ENCODE results near the gene ALOX5AP.

Gene ALOX5AP

DNA sequence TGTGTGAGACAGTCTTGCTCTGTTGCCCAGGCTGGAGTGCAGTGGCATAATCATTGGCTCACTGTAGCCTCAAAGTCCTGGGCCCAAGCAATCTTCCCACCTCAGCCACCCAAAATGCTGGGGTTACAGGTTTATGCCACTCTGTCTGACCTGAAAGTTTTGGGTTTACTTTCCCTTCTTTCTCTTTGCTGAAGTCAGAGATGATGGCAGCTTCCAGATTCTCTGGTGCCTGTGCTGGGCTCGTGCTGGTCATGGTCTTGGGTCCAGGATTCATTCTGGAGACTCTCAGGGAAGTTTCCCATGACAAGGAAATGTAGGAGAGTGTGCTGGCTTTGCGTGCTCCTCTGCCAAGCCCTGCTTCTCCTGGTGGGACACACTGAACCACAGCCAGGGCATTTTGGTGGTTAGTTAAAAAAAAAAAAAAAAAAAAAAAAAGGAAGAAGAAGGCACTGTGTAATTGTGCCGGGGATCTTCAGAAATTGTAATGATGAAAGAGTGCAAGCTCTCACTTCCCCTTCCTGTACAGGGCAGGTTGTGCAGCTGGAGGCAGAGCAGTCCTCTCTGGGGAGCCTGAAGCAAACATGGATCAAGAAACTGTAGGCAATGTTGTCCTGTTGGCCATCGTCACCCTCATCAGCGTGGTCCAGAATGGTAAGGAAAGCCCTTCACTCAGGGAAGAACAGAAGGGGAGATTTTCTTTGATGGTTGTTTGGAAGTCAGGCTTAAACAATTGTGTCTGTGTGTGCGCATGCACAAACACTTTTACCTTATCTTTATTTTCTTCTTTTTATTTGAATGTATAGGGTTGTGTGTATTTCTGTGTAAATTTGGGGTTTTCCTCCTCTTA is at the start of gene ALOX5AP:
ALOX5AP (plus strand) TSS at position 519 of the 847 bp plus-strand sequence; CDS start at position 582, 63 bp downstream.
- no peak for DNase-seq (ENCODE audit: low spot score)

DNA sequence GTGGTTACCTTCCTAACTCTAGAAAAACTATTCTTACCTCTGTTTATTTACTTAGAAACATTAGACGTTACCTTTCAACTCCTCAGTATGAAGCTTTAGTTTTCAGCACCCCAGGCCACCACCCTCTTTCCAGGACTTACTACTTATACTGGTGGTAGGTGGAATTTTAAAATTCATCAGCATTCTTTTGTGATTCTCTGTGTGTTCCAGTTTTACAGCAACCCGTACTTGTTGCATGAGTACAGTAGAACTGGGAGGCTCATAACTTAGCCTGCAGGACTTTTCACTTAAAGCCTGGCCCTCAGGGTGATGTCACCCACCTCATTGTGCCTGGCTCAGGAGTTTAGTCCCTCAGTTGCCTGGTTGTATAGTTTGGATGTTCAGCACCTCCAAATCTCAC is 49.4 kb upstream of the ALOX5AP start:
- DNase-seq (ENCODE audit: low spot score), result no peak

DNA sequence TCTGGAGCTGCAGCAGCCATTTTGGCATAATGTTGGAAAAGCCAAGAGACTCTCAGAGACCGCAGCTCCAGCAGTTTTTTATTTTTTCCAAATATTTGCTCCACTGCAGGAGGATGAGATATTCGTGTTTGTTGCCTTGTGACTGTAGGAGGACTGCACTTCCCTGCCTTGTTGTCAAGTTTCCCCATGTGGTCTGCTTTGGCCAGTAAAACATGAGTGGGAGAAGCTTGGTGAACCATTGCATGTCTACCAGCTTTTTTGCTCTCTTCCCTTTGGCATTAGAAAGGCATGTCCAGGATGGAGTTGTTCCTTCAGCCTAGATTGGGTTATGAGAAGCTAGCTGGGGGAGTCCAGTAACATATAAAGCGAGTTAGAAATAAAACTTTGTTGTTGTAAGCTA is 47.7 kb upstream of the ALOX5AP start:
- no peak for DNase-seq (ENCODE audit: low spot score)

DNA sequence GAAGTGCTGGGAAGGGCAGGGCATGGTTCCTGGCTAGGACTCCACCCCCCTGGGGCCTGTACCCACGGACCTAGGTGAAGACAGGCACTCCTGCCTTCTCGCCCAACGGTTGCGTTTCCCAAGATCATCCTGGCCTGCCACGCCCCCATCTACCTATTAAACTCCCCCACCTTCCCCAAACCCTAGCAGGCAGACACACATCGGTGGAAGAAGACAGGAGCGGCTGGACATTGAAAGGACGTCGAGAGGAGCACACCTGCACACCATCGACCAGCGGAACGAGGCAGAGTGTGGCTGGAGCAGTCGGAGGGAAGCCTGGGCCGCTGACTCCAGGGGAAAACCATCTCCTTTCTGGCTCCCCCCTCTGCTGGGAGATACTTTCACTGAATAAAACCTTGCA is 45.6 kb upstream of the ALOX5AP start:
- DNase-seq (ENCODE audit: low spot score), result no peak

DNA sequence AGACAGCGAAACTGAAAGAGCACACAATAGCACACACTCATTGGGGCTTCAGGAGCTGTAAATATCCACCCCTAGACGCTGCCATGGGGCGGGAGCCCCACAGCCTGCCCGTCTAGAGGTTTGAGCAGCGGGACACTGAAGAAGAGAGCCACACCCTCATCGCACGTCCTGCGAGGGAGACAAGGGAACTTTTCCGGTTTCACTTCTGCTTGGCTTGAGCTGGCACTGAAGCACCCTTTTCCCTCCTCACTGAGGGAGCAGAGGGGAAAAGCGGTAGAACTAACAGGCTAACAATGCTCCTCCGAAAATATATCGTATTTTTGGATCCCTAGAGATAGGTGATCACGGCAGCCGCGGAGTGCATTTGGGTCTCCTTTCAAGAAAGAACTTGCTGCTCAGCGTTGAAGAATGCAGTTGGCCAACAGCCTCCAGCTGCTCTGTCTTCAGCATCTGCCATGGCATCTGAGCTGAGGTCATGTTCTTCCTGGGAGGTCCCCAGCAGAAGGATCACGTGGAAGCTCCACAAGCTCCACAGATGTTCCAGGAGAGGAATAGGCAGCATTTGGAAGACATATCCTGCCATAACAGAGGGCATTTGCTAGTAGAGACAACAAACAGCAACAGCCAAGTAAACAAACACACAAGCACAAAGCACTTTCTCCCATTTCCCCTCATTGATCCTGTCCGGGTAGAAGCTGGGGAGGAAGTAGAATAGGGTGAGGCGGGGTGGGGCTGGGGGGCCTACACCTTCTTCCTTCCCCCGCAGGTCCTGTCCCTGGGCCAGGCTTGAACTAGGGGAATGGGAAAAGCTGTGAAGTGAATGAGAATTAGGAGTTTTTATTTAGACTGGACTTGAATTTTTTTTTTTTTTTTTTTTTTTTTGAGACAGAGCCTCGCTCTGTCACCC is 44.8 kb upstream of the ALOX5AP start:
- no peak for DNase-seq (ENCODE audit: low spot score)

DNA sequence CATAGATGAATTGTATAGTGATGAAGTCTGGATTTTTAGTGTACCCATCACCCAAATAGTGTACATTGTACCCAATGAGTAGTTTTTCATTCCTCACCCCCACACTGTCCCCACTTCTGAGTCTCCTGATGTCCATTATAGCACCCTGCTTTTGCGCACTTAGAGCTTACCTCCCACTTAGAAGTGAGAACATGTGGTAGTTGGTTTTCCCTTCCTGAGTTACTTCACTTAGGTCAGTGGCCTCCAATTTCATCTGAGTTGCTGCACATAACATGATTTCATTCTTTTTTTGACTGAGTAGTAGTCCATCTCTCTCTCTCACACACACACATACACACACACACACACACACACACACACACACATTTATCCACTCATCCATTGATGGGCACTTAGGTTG is 43.2 kb upstream of the ALOX5AP start:
- DNase-seq (ENCODE audit: low spot score), result no peak

DNA sequence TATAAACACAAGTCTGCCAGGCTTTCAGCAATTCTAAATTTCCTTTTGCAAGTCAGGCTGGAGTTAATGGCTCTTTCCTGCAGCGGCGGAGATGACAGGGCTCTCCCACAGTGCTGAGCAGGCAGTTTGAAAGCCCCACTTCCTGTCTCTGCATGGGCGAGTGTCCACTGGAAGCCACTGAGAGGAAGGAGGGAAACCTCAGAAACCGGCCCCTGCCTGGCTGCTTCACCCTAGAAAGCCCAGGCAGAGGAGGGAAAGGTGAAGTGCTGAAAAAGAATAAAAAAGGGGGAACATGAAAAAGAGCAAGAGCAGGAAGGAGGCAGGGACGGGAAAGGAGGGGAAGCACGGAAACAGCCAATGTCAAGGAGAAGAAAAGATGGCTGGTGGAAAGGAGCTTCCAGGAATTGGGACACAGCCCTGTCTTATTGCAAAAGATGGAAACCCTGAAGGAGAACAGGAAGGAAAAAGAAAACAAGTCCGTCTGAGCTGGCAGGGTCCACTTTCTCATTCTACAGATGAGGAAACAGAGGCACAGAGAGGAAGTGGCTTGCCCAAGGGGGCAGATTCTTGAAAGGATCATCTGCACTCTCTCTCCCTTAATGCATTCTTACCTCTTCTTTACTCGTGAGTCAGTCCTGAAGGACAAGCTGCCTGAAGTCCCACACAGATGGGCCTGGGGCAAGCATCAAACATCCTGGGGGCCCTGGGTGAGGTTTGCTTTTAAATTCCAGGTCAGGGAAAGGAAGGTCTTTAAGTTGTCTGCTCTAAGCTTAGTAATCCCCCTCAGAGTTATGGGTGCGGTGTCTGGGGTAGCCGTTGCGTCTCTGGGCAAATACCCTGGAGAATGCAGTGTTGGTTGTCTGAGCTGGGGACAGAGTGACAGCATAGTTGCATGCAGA is 38.8 kb upstream of the ALOX5AP start:
- no peak for DNase-seq (ENCODE audit: low spot score)

DNA sequence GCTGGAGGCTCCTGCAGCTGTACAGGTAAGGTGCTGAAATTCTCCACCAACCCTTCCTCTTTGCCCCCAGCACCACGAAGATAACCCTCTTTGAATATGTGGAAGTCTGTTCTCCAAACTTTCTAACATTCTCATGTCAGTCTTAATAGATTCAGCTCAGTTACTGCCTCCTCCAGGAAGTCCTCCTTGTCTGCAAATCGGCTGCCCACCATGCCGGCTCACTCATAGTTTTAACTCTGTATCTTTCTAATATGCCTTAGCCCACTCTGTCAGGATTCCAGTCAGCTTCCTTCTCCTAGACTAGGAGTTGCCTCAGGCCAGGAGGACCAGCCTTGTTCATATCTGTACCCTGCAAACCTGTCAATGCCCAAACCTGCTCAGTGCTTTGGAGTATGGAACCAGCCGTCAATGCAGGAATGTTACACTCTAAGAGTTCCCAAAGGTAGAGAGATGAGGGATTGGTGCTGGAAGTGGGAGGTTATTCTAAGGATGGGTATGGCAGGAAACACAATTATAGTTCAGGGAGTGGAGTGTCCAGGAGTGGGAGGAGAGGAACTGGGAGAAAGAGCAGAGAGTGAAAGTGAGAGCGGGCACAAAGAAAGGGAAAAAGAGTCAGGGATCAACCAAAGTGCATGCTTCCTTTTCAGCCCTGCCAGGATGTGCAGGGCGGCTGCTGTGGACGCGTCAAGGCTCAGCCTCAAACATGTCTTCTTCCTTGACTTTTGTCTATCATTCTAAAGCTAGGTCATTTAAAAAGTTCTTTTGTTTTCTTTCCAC is 38.0 kb upstream of the ALOX5AP start:
- DNase-seq (ENCODE audit: low spot score), result no peak

DNA sequence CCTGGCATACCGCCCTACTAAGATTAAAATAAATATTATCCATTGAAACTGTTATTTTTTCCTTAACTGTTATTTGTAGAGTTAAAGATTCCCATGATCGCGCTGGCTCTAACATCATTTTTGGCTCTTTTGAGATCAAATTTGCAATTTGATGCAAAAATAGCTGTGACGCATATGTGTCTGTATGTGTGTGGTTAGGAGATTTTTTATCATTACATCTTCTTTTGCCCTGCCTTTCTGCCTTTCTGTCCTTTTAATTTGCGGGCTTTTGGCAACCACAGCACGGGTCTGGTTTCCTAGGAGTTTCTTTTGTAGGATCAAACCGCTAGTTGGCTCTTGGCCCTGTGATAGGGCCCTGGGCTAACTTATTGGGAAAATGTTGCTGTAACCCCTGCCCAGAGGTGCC is 37.3 kb upstream of the ALOX5AP start:
- DNase-seq (ENCODE audit: low spot score), result no peak

DNA sequence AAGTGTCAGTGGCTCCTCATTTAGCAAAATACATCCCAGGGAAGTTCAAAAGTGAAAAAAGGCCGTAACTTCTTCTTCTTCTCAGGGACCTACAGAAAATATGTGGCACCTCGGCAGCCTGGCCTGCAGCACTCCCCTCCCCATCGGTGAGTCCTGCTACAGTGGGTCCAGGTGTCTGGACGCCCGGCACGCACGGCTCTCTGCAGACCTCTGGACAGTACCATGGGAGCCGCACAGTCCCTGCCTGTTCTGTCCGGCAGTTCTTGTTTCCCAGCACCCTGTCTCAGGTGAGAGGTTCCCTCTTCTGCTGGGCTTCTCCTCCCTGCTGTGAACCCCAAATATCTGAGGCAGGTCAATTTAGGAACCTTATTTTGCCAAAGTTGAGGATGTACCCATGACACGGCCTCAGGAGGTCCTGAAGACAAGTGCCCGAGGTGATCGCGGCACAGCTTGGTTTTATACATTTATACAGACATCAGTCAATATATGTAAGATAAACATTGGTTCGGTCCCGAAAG is 36.8 kb upstream of the ALOX5AP start:
- no peak for DNase-seq (ENCODE audit: low spot score)

DNA sequence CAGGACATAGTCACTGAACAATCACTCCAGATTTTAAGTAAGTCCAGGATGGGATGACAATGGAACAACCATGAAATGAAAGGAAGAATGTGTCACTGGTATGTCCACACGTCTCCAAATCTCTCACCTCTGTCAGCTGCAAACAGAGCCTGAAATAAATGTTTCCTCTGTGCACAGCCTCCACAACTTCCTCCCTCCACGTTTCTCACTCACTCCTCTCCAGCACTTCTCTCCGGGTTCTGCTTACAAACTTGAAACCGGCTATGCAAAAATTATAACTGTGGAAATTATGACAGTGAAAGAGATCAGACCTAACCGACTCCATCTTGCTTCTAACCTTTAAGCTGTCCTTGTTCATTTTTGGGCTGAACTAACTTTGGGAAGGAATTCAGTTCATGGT is 35.0 kb upstream of the ALOX5AP start:
- no peak for DNase-seq (ENCODE audit: low spot score)

DNA sequence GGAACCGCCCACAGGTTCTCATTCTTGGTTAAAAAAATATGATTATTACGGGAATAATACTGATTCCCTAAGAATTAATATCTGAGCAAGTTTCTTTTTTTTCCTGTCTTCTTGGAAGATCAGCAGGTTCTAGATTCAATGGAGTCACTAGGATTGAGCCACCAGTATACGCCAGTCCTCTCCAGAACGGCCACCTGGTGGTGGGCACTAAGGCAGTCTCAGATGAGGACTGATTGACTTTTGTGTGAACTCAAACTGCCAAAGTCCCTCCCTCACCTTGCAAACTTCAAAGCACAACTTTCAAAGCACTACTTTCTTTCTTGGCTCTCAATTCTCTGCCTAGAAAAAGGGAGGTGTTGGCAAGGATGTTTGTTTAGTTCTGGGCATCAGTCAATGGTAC is 33.3 kb upstream of the ALOX5AP start:
- DNase-seq (ENCODE audit: low spot score), result no peak

DNA sequence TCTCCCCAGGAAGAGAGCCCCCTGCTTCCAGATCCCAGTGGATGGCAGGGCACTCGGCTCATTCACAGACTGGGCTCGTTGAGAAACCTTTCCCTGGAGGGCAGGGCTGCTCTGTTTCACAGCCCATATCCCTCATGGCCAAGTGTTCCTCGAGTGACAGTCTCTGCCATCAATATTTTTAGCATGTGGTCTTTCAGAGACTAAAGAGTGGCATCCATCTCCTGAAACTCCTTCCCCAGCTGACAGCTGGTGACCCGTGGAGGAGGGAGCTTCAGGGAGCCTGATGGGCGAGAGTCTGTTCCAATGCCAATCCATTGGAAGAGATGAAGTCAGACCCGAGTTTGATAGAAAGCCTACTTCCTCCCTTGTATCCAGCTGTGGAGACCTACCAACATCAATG is 30.7 kb upstream of the ALOX5AP start:
- DNase-seq (ENCODE audit: low spot score), result no peak

DNA sequence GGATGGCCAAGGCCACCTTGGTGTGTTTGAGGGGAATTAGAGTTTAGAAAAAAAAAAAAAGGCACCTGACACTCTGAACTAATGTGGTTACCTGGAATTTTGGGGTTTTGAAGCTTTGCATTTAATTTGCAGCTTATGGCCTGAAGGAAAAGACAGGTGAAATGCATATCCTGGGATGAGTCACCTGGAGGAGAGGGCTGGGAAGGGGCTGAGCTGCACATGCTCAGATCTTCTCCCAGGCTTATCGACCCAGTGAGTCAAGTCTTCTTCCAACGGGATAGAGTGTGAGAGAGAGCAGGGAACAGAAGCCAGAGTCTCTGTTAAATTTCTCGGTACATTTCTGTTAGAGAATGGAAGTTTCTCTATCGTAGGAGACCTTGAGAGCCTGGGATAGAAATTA is 29.7 kb upstream of the ALOX5AP start:
- no peak for DNase-seq (ENCODE audit: low spot score)

DNA sequence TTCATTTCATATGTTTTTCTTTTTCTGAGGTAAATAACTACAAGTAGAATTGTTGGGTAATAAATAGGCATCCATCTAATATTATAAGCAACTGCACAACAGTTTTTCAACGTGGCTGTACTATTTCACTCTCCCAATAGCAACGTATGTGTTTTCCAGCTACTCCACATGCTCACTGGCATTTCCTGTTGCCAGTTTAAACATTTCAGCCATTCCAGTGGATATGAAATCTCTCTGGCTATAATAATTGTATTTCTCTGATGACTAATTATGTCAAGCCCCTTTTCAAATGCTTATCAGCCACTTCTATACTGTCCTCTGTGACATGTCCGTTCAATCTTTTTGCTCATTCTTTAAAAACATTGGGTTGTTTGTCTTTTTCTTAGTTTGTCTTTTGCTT is 26.8 kb upstream of the ALOX5AP start:
- no peak for DNase-seq (ENCODE audit: low spot score)

DNA sequence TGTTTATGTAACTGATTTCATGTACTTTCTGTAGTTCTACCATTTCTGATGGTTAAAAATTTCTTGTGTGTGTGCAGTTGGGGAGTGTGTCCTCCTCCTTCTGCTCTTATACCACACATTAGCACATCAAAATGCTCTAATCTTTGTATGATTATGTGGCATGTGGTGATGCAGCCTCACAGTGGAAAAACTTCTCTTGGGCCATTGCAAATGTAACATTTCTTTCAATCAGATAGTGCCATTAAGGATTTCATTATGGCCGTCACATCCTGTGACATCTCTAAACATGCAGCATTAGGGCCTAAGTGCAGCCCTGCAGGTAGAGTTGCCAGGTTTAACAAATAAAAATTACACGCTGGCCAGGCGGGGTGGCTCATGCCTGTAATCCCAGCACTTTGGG is 24.9 kb upstream of the ALOX5AP start:
- no peak for DNase-seq (ENCODE audit: low spot score)

DNA sequence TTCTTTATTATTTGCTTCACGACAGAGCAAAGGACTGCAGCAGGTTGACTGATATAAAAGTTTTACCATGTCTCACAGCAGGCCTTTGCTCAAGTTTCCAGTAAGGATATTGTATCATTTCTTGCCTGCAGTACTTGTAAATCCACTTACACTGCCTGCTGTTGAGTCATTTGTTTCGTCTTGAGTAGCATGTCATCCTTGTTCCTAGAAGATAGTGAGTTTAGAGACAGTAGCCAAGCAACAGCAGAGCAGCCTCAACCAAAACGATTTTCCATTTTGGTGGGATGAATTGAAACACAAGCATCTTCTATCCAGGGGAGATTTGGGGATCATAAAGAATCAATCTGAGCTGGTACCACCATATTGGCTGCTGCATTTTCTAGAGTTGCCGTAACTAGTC is 24.0 kb upstream of the ALOX5AP start:
- DNase-seq (ENCODE audit: low spot score), result no peak

DNA sequence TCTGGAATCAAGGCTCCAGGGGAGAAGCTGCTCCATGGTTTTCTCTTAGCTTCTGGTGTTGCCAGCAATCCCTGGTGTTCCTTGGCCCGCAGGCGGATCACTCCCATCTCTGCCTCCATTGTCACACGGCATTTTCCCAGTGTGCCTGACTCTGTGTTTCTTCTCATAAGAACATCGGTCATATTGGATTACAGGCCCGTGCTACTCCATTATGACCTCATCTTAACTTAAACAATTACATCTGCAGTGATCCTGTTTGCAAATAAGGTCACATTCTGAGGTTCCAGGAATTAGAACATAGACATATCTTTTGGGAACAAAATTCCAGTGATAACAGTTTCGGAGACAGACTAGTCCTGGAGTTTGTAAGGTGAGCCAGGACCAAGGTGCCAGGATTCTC is 23.5 kb upstream of the ALOX5AP start:
- DNase-seq (ENCODE audit: low spot score), result no peak

DNA sequence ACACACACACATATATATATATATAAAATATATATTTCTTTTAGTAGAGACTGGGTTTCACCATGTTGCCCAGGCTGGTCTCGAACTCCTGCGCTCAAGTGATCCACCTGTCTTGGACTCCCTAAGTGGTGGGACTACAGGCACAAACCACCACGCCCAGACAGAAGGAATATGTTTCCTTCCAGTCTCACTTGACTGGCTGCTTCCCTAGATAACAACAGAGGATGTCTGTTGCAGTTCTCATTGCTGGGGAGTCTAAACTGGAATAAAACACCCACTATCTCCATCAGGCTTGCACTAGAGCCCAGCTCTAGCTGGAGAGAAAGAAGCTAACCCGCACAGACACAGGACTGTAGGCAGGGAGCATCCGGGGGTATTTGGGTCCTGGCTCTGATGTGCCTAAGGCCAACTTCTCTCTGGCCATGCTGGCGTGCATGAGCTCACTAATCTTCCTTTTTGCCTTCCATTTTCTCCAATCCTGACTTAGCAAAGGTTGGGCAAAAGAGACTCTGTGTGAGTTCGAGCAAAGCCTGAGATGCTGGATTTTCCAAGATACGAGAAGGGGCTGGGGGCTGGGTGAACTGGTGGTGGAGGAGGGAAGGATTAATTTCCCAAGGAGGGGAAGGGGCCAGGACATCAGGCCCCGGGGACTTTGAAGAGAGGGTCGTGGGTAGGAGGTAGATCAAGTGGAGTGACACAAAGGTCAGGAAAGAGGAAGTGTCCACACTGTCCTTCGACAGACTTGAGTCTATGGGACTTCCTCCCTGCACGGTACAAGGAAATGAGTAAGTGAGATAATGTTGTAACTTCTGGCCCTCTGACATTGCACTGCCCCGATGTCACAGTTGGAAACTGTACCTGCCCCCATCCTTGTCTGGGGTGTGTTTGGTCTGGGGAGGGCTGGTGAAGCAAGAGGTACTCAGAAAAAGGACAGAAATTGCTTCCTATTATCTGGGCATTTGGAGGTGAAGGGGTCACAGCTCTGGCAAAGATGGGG is 22.5 kb upstream of the ALOX5AP start:
- no peak for DNase-seq (ENCODE audit: low spot score)
